ENCODE results near the gene GRM5. TPM values are rescaled to one million over a fixed set of nuclear protein-coding genes. Genes with fewer than 3 reads are reported as not detected.

The GRM5 gene
- total RNA-seq, 3 donors from 2014 or later, result 0.33 TPM; not detected in 2

DNA sequence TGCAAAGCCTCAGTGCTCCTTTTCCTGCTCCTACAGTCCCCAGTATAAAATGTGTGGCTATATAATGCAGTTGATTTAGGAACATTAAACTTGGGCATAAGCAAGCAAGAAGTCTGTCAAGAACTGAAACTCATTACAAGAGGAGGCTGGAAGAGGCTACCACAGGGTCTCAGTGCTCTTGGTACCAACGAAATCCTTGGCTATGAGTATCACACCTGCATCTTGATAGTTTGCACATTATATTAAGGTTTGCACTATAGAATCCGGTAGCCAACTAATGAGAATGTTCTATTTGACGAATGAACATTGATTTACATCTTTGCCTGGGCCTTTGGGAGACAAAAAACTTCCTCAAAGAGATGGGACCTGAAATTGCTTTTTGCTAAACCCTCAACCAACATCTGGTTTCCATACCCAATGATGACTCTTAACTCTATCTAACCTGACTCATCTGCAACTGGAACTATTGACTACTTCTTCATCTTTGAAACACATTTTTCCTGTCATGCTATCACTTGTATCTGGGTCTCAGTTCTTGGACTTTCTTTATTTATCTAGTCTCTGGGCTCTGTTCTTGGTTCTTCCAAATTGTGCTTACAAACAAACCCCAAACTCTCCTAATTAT is 521.0 kb downstream of the GRM5 start:
- Histone ChIP-seq H3K9me3 (no peaks in the 10 kb centered on the region), H3K36me3 (no peaks in the 10 kb centered on the region), H3K4me3 (no peak overlapping the region), H3K27ac (no peak overlapping the region), H3K4me1 (no peaks in the 10 kb centered on the region), H3K27me3 (no peaks in the 10 kb centered on the region)
- intact Hi-C loops (cut with DNase I; ENCODE audit: low total_unique reads), result no loop called here
- no peak for DNase-seq (ENCODE audit: low spot score in 2 of 2)
- no peak for TF ChIP-seq POLR2AphosphoS5 (IDR thresholded peaks at IDR 0.05)
- TF ChIP-seq CTCF (IDR thresholded peaks at IDR 0.05), result no peak
- TF ChIP-seq POLR2A (IDR thresholded peaks at IDR 0.05), result no peak

DNA sequence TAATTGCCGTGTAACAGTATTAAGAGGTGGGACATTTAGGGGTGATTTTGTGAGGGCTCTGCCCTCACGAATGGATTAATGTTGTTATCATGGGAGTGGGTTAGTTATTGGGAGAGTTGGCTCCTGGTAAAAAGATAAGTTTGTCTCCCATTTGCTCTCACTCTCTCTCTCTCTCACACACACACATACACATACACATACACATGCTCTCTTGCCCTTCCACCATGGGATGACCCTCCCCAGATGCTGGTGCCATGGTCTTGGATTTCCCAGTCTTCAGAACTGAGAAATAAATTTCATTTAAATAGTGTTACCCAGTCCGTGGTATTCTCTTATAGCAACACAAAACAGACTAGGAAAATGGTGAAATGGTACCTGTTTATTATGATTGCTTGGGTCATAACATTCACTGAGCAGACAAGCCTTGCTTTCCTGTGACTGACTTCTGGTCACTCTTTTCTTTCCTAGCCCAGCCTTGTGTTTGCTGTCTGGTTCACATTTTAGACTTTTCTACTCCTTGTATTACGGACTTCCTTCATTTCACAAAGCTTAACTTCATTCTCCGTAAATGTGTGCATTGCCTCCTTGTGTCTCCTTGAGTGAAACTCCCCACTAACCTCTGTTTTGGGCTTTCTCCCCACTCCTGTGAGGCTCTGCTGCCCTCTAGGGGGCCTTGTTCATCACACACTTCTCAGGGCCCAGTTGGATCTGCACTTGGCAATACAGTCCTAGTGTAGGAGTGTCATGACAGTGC is 521.7 kb downstream of the GRM5 start:
- Histone ChIP-seq H3K27ac (no peak overlapping the region), H3K4me3 (no peak overlapping the region), H3K4me1 (no peaks in the 10 kb centered on the region), H3K9me3 (no peaks in the 10 kb centered on the region), H3K36me3 (no peaks in the 10 kb centered on the region), H3K27me3 (no peaks in the 10 kb centered on the region)
- no peak for TF ChIP-seq POLR2A (IDR thresholded peaks at IDR 0.05)
- no peak for TF ChIP-seq POLR2AphosphoS5 (IDR thresholded peaks at IDR 0.05)
- TF ChIP-seq CTCF (IDR thresholded peaks at IDR 0.05), result peak; percentile 51 to 91 (median 89)
- peak; percentile 65 to 66 for DNase-seq (ENCODE audit: low spot score in 2 of 2)
- intact Hi-C loops (cut with DNase I; ENCODE audit: low total_unique reads), result no loop called here

DNA sequence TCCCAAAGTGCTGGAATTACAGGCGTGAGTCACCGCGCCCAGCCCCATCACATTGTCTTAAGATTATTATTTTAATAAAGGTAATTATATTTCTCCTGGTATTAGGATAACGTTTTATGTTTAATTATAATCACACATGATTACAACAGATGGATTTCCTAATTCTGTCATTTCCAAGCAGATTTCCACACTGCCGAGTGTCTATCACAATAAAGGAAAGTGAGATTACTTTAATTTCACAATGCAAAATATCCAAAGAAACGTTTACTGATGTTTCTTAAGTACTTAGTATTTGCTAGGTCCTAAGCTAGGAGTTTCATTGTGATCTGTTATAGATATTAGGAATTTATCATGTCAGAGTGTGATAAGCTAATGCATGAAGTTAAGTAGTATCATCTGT is 524.8 kb downstream of the GRM5 start:
- intact Hi-C loops (cut with DNase I; ENCODE audit: low total_unique reads), result no loop called here
- H3K4me1 ChIP-seq, result no peaks in the 10 kb centered on the region
- no peak overlapping the region for H3K27ac ChIP-seq
- DNase-seq (ENCODE audit: low spot score in 2 of 2), result no peak
- no peaks in the 10 kb centered on the region for H3K9me3 ChIP-seq
- H3K36me3 ChIP-seq, result no peaks in the 10 kb centered on the region
- H3K27me3 ChIP-seq, result no peaks in the 10 kb centered on the region
- TF ChIP-seq POLR2AphosphoS5 (IDR thresholded peaks at IDR 0.05) (no peak), CTCF (IDR thresholded peaks at IDR 0.05) (no peak), POLR2A (IDR thresholded peaks at IDR 0.05) (no peak)
- no peak overlapping the region for H3K4me3 ChIP-seq

GRCh38 chr11:88538098-88538497 is 527.7 kb downstream of the GRM5 start:
- Histone ChIP-seq H3K4me3 (no peak overlapping the region), H3K4me1 (no peaks in the 10 kb centered on the region), H3K27me3 (no peaks in the 10 kb centered on the region), H3K9me3 (no peaks in the 10 kb centered on the region), H3K27ac (no peak overlapping the region), H3K36me3 (no peaks in the 10 kb centered on the region)
- no peak for DNase-seq (ENCODE audit: low spot score in 2 of 2)
- no peak for TF ChIP-seq POLR2AphosphoS5 (IDR thresholded peaks at IDR 0.05)
- intact Hi-C loops (cut with DNase I; ENCODE audit: low total_unique reads), result no loop called here

DNA sequence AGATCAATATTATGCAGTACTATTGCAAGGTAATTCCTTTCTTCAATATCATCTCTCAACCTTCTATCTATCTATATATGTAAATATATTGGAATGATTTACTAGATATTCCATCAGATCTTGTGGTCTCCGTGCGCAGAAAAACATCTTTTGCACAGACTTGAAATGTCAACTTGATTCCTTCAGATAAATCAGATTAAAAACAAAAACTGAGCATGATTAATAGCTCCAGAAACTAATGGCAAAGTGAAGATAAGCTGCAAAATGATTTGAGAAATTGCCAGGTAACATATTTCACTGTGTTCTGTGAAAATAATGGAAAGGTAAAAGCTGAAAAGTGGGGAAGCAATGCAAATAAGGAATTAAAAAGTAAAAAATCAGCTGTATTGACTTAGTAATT is 528.2 kb downstream of the GRM5 start:
- Histone ChIP-seq H3K36me3 (no peaks in the 10 kb centered on the region), H3K4me3 (no peak overlapping the region), H3K9me3 (no peaks in the 10 kb centered on the region), H3K27ac (no peak overlapping the region), H3K4me1 (no peaks in the 10 kb centered on the region), H3K27me3 (no peaks in the 10 kb centered on the region)
- no peak for DNase-seq (ENCODE audit: low spot score in 2 of 2)
- no peak for TF ChIP-seq POLR2AphosphoS5 (IDR thresholded peaks at IDR 0.05)
- no peak for TF ChIP-seq CTCF (IDR thresholded peaks at IDR 0.05)
- no peak for TF ChIP-seq POLR2A (IDR thresholded peaks at IDR 0.05)
- intact Hi-C loops (cut with DNase I; ENCODE audit: low total_unique reads), result no loop called here
